ENCODE results near the gene USP5. TPM values are rescaled to one million over a fixed set of nuclear protein-coding genes. Genes with fewer than 3 reads are reported as not detected.

Gene USP5
- total RNA-seq, 1 experiment from 2014 or later = 230 TPM

- Mint-ChIP-seq H3K9me3 (ENCODE audit: unreplicated experiment) (no peaks in the 10 kb centered on the region), H3K27ac (ENCODE audit: unreplicated experiment) (no peak overlapping the region), H3K4me3 (ENCODE audit: unreplicated experiment) (no peak overlapping the region), H3K4me1 (ENCODE audit: low read depth, unreplicated experiment) (peaks cover 20% of the 10 kb centered on the region), H3K27me3 (ENCODE audit: insufficient read depth, unreplicated experiment) (no peaks in the 10 kb centered on the region), H3K36me3 (ENCODE audit: insufficient read depth, unreplicated experiment) (peaks cover 33% of the 10 kb centered on the region)
- no peak for DNase-seq
- no TSS peak for BruUV-seq (replicated peaks)
- Histone ChIP-seq H3K9me3 (no peaks in the 10 kb centered on the region), H3K4me1 (peaks cover 13% of the 10 kb centered on the region), H3K27me3 (replicated peaks; ENCODE audit: control insufficient read depth, insufficient read depth, low read length) (no peaks in the 10 kb centered on the region), H3K36me3 (ENCODE audit: control insufficient read depth, insufficient read depth, low read length) (no peaks in the 10 kb centered on the region), H3K4me3 (ENCODE audit: low read depth, low read length) (no peak overlapping the region)
- TF ChIP-seq CTCF (IDR thresholded peaks at IDR 0.05; ENCODE audit: insufficient read depth in 1 of 2, low read depth in 1 of 2, low read length in 1 of 2, severe bottlenecking in 1 of 2, unreplicated experiment in 1 of 2) = no peak
- ChIA-PET POLR2A (no interaction called here), CTCF (interaction anchor here (0.7 to 4.4 kb wide), 3 partner anchors 14 to 84 kb away, joined by 3 to 35 read pairs (median 3); partner anchors contain the start of genes CDCA3, MLF2, SPSB2 and USP5)
- intact Hi-C loops (cut with micrococcal nuclease; ENCODE audit: unreplicated experiment) = no loop called here
Observed at GRCh38 chr12:6837370-6838060, 14.4 kb upstream of the USP5 start.

GRCh38 chr12:6838854-6839253, 13.1 kb upstream of the USP5 start:
- Mint-ChIP-seq H3K4me1 (ENCODE audit: low read depth, unreplicated experiment) (peaks cover 20% of the 10 kb centered on the region), H3K27ac (ENCODE audit: unreplicated experiment) (no peak overlapping the region), H3K27me3 (ENCODE audit: insufficient read depth, unreplicated experiment) (no peaks in the 10 kb centered on the region), H3K9me3 (ENCODE audit: unreplicated experiment) (no peaks in the 10 kb centered on the region), H3K36me3 (ENCODE audit: insufficient read depth, unreplicated experiment) (peaks cover 44% of the 10 kb centered on the region), H3K4me3 (ENCODE audit: unreplicated experiment) (no peak overlapping the region)
- intact Hi-C loops (cut with micrococcal nuclease; ENCODE audit: unreplicated experiment) = no loop called here
- no peak for TF ChIP-seq CTCF (IDR thresholded peaks at IDR 0.05; ENCODE audit: insufficient read depth in 1 of 2, low read depth in 1 of 2, low read length in 1 of 2, severe bottlenecking in 1 of 2, unreplicated experiment in 1 of 2)
- H3K27me3 ChIP-seq (replicated peaks; ENCODE audit: control insufficient read depth, insufficient read depth, low read length) = no peaks in the 10 kb centered on the region
- peaks cover 23% of the 10 kb centered on the region for H3K4me1 ChIP-seq
- no peaks in the 10 kb centered on the region for H3K36me3 ChIP-seq (ENCODE audit: control insufficient read depth, insufficient read depth, low read length)
- ChIA-PET CTCF (interaction anchor here (0.8 to 2.3 kb wide), 2 partner anchors 10 to 13 kb away, joined by 4 to 8 read pairs; partner anchors contain the start of gene USP5), POLR2A (no interaction called here)
- H3K9me3 ChIP-seq = no peaks in the 10 kb centered on the region
- no peak for DNase-seq
- BruUV-seq (replicated peaks) = no TSS peak
- no peak overlapping the region for H3K4me3 ChIP-seq (ENCODE audit: low read depth, low read length)

GRCh38 chr12:6839482-6840201, 12.3 kb upstream of the USP5 start:
- Histone ChIP-seq H3K27me3 (replicated peaks; ENCODE audit: control insufficient read depth, insufficient read depth, low read length) (no peaks in the 10 kb centered on the region), H3K4me1 (peaks cover 23% of the 10 kb centered on the region), H3K4me3 (ENCODE audit: low read depth, low read length) (no peak overlapping the region), H3K36me3 (ENCODE audit: control insufficient read depth, insufficient read depth, low read length) (no peaks in the 10 kb centered on the region), H3K9me3 (no peaks in the 10 kb centered on the region)
- no peak overlapping the region for H3K27ac Mint-ChIP-seq (ENCODE audit: unreplicated experiment)
- peak in 1 of 2 experiments; percentile 59 for DNase-seq
- H3K36me3 Mint-ChIP-seq (ENCODE audit: insufficient read depth, unreplicated experiment) = peaks cover 43% of the 10 kb centered on the region
- no peaks in the 10 kb centered on the region for H3K9me3 Mint-ChIP-seq (ENCODE audit: unreplicated experiment)
- CTCF ChIA-PET = interaction anchor here (0.8 to 2.3 kb wide), 3 partner anchors 11 to 15 kb away, joined by 3 to 8 read pairs (median 4); partner anchors contain the start of gene USP5
- no peak overlapping the region for H3K4me3 Mint-ChIP-seq (ENCODE audit: unreplicated experiment)
- TF ChIP-seq CTCF (IDR thresholded peaks at IDR 0.05; ENCODE audit: insufficient read depth in 1 of 2, low read depth in 1 of 2, low read length in 1 of 2, severe bottlenecking in 1 of 2, unreplicated experiment in 1 of 2) = no peak
- intact Hi-C loops (cut with micrococcal nuclease; ENCODE audit: unreplicated experiment) = no loop called here
- no peaks in the 10 kb centered on the region for H3K27me3 Mint-ChIP-seq (ENCODE audit: insufficient read depth, unreplicated experiment)
- POLR2A ChIA-PET = interaction anchor here (1.4 to 5.1 kb wide), 2 partner anchors 13 to 86 kb away, joined by 5 to 28 read pairs; partner anchors contain the start of genes CDCA3, MLF2 and USP5
- peaks cover 23% of the 10 kb centered on the region for H3K4me1 Mint-ChIP-seq (ENCODE audit: low read depth, unreplicated experiment)
- no TSS peak for BruUV-seq (replicated peaks)

Data from Caco-2 (cell line).